GM18909 (cell line): Measurements from ENCODE around the gene BHLHE23.

ENCODE experiments used
- ATAC-seq: cut with Tn5 transposase; IDR thresholded peaks from one replicate; pipeline ENCODE4 v1.9.1; 2021; ENCODE audit warnings: mild to moderate bottlenecking; ENCODE audit not compliant: unreplicated experiment, poor library complexity

BHLHE23 gene

DNA sequence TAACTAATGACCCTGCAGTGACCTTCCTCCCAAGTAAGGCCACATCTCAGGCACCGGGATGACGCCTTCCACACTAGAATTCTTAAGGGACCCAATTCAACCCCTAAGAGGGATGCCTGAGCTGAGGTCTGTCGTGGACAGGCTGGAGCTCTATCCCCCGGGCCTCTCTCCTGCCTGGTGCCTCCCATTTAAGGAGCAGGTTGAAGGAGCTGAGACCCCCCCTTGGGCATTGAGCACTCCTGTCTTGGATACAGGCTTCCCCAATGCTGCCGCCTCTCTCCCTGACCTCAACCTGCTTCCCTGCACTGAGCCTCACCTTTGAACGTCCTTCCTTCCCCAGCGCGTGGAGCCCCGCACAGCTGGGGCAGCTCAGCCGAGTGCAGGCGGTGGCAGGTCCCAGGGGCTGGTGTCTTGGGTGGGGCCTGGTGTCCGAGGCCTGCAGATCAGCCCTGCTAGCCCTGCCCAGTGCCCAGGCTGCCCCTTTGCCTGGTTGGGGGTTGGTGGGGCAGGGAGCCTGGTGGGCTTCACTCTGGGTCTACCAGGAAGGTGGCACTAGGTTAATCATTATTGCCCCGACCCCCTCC is 19.9 kb upstream of the BHLHE23 start:
- no peak for ATAC-seq

DNA sequence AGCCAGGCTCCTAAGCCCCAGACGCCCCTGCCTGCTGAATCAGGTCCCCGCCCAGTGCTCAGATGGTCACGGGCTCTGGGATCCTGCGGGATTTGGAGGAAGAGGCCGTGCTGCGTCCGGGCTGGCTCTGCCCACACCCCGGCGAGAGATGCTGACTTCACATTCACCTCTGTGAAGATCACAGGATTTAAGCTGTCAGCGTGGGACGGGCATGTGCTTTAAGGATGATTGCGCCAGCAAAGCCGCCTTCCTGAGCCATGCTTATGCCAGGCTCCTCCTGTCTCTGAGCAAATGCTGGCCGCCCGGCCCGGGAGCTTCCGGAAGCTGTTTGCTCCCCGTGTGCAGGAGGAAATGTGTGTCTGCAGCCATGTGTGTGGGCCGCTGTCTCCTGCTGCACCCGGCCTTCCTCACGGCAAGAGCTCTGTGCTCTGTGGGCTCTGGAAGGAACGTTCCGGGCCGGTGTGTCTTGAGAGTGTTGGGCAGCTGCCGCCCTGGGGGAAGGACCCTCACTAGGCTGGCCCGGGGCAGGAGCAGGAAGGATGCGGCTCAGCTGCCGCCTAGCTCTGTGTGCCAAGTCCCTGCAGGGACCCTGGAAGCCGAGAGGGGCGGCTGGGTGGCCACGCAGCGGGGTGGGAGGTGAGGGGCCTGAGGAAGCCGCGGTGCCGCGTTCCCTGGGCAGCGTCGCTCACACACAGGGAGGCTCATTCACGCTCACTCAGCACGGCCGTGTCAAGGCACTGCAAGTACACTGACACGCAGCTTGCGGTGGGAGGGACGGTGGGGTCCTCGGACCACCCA is 19.0 kb upstream of the BHLHE23 start:
- no peak for ATAC-seq

DNA sequence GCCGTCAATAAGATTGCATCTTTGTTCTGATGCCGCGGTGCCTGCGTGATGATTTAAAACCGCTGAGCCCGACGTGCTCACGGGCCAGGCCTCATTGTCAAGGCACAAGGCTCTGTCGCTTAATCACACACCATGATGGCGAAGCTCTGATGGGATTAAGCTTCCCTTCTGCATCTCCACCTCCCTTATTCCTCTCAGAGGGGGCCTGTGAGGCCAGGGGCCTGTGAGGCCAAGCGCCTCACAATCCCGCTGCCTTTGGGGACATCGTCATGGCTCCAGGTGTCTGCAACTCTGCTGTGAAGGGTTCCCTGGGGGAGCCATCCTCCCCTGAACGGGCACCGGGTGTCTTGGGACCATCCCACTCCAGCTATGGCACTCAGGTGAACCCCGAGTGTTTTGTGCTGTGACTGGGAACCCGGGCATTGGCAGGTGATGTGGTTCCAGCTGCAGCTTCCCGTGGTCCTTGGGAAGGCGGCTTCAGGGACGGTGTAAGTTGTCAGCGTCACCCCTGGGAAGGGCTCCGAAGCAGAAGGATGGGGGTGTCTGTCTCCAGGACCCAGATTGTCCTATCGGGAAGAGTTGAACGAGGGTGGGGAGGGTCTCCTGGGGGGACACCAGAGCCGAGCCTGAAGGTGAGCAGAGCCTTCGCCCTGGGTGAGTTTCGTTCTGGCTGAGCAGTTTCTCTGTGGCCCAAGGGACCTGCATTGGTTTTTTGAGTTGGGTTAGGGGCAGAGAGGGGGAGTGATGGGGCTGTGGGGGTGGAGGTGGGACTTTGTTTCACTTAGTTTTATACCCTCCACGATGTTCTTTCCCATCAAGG is 18.0 kb upstream of the BHLHE23 start:
- no peak for ATAC-seq

DNA sequence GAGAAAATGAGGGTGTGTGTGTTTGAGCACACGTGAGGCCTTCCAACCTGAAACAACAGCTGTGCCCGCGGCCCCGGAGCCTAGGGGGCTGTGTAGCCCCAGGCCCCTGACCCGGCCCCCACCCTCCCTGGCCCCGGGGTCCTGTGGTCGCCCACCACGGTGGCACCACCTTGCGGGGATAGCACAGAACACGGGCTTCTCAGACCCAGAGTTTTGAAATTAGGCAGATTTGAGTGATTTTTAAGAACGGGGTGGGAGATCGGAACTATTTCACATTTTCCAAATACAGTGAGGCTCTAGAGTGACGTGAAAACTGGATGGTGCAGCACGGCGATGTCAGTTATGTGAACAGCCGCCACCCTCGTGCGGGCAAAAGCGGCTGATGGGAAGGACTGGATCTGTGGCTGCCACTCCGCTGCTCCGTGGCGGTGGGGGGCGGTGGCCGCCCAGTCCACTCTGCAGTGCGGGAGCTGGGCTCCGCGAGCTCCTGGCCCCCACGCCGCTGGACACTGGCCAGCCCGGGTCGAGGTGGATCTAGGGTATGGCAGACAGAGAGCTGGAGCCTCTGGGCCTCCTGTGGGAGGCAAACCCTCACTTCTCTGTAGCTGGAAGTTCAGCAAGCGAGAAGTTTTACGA is 17.3 kb upstream of the BHLHE23 start:
- no peak for ATAC-seq

DNA sequence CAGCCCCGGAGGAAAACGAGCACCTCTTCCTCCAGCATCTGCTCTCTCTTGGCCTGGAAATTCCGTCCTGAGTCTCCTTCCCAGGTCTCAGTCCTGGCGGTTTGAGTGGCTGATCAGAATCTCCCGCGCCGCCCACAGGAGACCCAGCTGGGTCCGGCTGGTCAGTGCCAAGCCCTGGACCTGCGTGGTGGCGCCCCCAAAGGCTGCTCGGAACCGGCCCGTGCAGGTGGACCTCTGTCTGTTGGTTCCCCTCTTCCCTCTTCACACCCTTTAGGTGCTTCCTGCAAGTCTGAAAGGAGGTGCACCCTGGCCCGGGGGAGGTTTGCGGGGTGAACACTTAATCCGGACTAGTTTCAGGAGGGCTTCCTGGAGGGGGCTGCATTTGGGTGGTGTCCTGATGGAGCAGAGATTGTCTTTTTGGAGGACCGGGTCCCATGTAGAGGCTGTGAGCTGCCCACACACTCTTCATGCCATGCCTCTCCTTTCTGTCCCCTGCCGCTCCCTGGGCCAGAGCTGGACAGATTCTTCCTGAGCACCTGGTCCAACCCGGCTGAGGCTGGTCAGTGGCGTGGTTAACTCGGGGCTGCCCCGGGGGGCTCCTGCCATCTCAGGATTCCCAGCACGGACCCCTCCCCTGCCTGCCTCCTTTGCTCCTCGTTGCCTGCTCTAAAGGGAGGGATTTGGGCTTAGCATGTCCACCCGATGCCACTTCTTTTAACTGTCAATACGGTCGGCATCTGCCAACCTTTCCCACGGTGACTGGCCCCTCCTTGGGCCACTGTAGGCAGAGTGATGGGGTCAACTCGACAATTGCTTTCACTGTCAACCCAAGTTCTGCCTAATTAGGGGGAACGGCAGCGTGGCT is 16.5 kb upstream of the BHLHE23 start:
- ATAC-seq = no peak

DNA sequence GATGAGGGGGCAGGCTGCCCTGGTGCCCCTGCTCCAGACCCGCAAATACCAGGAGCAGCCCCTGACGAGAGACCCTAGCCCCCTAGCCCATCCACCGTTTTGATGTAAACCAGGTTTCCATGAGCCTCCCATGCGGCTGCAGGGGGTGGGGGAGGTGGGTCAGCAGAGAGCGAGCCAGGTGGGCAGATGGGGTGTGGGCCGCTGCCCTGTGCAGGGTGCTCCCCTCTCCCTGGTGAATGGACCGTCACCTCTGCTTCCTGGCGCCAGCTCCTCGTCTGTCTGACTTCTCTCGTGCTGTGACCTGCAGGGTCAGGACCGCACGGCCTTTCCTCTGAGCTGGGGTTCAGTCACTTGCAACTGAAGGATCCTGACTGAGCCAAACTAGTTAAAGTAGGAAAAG is 15.7 kb upstream of the BHLHE23 start:
- ATAC-seq = no peak

DNA sequence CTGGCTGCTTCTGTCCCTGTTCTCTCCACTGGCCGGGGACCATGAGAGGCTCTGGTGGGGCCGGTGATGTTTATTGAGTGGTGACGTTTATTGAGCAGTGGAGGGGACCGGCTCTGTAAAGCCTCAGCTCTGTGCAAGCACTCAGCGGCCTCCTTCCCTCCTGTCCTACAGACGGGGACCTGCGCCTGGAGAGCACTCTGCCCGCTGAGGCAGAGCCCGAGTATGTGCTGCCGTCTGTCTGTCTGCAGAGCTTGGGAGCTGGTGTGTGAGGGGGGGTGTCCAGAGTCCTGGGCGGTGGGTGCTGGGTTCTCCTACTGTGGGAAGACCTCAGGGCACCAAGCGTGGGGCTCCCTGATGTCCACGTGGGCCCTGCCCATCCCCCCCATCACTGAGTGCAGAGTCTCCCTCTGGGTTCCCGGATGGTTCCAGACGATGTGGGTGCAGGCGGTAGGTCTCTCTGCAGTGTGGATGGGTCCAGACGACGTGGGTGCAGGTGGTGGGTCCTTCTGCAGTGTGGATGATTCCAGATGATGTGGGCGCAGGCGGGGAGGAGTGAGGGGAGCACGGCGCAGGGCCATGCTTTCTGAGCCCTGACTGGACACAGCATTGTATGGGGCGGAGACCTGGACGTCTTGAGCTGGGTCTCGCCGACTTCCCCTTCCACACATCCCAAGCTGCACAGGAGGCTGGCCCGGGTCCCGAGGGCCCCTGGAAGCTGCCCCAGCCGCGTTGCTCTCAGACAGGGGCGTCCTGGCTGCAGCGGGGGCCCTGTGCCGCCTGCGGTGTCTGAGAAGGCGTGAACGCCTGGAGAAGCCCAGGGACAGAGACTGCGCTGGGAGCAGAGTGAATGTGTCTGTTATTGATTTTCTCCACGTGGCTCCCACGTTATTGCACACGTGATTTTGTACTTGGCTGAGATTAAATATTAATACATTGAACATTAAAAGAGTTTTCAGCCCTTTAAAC is 14.9 kb upstream of the BHLHE23 start:
- no peak for ATAC-seq

DNA sequence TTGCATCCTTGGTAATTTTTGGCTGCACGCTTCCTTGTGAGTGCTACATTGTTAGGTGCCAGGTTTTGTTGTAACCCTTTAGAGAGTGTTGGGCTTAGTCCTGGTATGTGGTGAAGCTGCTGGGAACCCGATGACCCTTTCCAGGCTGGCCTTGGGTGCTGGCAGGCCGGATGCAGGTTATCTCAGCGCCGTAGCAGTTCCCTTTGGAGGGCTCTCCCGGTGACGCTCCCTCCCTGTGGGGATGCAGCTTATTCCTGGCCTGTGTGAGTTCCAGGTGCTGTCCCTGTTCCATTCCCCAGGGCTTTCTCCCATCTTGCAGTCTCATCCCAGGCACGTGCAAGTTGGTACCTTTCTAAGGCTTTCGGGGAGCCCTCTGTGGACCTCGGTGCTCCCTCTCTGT is 13.9 kb upstream of the BHLHE23 start:
- ATAC-seq = no peak

DNA sequence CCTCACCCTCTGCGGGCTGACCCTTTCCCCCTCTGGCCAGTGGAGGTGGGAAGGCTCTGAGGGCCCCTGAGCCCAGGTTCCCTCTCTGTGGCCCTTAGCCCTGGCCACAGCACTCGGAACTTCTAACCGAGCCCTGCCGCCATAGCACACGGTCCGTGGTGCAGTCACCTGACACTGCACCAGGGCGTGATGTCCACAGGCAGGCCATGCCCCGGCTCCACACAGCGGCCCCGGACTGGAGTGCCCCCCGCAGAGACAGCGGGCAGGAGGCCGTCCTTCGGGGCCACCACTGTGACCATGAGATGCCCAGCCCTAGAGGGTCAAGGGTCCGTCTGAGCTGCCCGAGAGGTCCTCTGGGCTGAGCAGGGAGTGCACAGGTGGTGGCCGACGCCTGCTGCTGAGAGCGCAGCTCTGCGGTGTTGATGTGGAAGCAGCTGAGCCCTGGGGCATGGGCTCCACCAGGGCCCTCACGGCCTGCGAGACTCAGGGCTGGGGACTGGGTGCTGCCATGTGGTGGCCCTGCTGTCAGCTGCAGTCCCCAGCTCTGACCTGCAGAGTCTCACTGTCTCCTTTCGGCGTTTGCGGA is 11.2 kb upstream of the BHLHE23 start:
- no peak for ATAC-seq

DNA sequence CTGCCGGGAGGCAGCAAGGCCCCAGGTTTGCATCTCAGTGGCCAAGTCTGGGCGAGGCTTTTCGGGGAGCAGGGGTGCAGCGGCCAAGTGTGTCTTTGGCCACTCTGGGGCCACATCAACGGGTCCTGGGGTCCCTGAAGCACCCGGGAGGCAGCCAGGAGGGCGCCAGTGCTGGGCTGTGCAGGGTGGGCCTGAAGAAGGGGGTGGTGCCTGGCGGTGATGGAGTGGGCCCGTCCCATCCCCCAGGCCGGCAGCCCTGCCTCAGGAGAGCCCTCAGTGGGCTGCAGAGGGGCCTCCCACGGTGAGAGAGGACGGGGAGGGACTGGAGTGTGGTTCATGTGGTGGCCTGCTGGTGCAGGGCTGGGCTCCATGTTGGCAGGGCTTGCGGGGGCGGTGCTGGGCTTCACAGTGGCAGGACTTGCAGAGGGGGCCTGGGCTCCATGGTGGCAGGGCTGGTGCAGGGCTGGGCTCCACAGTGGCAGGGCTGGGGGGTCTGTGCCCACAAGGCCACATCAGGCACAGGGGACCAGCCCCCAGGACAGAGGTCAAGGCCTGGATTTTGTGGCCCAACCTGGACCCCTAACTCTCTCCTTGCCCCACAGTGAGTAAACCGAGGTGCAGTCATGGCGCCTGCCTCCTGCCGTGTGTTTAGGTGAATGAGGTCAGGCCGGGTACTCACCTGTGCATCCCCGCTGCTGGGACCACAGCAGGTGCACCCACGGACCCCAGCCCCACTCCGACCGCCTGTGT is 10.5 kb upstream of the BHLHE23 start:
- ATAC-seq = no peak

DNA sequence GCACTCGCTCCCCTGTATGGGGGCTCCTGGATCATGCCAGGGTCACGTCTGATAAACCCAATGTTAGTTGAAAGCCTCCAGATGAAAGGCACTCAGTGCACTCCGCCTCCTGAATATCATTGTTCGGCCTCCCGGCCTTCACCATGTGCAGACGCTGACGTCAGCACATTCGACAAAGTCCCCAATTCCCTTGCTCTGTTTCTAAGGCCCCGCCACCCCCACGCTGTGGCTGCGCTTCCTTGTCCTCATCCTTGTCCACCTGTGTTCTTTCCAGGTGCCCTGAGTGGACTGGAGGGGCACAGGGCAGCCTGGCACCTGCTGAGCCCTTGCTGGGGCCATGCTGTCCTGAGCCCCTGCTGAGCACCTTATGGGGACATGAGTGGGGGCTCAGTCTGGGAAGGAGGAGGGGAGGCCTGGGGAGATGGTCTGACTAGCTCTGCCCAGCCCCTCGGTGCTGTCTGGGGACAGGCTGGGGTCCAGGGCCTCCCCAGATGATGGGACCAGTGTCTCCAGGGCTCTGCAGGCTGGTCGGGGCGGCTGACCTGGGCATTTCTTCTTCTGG is 9.8 kb upstream of the BHLHE23 start:
- ATAC-seq = no peak

DNA sequence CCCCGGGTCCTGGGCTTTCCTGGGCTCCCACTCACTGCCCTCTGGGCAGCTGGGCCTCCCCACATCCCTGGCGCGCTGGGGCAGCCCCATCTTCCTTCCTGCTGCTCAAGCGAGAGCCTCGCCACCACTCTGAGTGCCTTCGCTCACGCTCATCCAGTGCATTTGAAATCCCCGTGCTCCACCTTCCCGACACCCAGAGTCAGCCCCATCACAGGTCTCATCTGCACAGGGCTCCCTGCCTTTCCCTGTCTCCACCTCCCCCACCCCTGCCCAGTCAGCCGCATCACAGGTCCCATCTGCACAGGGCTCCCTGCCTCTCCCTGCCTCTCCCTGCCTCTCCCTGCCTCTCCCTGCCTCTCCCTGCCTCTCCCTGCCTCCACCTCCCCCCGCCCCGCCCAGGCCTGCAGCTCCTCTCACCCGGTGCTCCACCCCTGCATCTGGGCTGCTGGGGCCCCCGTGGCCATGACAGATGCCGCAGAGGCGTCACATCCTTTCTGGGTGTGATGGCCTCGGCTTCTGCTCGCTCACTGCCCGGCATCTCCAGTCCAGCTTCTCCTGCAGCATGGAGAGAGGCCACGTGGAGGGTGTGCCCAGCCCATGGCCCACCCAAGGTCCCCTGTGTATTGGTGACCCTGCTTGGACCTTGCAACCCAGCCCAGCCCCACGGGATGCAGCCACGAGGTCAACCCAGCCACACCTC is 9.0 kb upstream of the BHLHE23 start:
- no peak for ATAC-seq

DNA sequence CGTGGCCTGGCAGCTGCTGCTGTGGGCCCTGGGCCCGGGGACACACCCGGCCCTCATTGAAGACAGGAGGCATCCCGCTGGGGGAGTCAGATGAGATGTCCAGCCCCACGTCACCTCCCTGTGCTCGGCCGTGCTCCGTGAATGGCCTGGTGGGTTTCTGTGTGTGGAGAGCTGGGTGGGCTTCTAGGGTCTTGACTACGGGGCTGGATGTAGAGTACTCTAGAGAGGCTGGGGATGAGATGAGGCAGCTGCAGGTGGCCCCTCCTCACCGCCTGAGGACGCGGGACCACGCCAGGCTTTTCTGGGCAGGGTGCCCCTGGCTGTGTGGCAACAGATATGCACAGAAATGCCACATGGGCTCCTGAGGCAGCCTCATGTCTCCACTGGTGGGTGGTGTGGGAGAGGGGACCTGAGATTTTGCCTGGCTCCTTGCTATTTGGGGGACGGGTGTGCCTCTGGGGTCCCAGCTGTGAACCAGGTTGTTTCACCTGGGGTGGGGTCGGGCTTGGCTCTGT is 8.4 kb upstream of the BHLHE23 start:
- no peak for ATAC-seq

DNA sequence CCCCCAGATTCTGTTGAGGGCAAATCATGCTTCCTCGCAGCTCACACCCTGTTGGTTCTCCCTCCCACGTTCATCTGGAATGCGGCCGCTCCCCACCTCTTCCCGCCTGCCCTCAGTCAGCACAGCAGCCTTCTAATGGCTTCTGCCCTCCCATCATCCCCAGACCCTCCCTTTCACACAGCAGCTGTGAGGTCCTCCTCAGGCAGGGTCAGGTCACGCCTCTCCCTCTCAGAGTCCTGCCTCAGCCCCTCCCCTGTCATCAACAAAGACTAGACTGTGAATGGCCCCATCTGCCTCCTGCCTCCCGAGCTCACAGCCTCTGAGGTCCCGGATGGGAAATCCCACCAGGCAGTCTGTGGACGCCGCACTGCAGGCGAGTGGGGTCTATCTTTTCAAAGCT is 7.9 kb upstream of the BHLHE23 start:
- ATAC-seq = no peak

DNA sequence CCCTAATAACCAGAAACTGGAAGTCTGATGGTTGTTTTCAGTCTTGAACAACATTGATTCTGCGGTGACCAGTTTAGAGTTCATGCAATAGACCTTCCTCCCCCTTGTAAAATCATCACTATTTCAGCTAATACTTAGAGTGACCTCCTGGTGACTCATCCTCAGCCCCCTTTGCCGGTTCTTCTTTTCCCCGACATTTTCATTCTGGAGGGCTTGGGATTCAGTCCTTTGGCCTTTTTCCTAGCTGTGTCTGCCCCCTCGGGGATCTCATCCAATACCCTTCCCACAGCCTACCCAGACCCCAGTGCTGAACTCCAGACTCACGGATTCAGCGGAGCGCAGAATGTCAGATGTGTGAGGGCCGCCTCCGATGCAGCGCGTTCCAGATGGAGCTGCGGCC is 7.5 kb upstream of the BHLHE23 start:
- no peak for ATAC-seq

DNA sequence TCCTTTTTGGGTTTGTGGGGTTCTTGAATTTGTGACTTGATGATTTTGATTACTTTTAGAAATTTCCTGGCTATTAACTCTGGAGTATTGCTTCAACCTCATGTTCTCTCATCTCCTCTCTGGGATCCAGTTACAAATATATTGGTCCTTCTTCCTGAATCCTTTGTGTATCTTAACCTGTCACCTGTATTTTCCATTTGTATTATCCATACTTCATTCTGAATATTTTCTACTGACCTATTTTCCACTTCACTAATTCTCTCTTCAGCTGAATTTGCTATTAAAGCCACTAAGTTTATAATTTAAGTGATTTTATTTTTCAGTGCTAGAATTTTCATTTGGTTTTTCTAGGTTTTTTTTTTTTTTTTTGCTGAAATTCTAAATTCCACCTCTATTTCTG is 6.4 kb upstream of the BHLHE23 start:
- no peak for ATAC-seq

DNA sequence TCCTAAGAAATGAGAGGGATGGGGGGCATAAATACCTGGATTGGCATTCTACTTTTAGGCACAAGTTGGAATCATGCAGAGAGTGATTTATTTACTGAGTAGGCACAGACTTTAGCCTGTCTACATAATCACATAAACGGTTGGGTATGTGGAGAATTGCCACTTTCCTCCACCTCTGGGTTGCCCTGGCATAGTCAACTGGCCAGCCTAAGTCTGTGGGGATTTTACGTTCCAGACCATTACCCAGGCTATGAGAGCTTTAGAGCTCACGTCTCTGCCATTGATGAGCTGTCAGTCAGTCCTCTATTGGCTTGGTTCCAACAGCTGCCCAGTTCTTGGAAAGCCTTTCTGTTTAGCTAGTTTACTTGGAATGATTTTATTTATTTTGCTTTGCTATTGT is 5.0 kb upstream of the BHLHE23 start:
- ATAC-seq = no peak
